Prostate gland (tissue), 2 donors: Measurements from ENCODE around the gene TMEM131. TPM values are rescaled to one million over a fixed set of nuclear protein-coding genes. Genes with fewer than 3 reads are reported as not detected.
"Not testable (repeated sequence)": the region's sequence is repeated elsewhere in the genome, so short reads cannot be mapped to it uniquely, and the experiment has no call there.

Experiments used
- DNase-seq: peaks from one replicate; pipeline ENCODE4 v3.0.0-alpha.2; 2019; ENCODE audit warnings: low spot score
- H3K27ac ChIP-seq, 2 donors: fragments of 200-600 bp; sonication (generic); 2 replicates each; pipeline ENCODE4 v1.5.1; 2017 to 2019
- H3K27me3 ChIP-seq: fragments of 200-600 bp; sonication (generic); replicated peaks from 2 replicates; pipeline ENCODE4 v1.5.1; 2019; ENCODE audit not compliant: insufficient read depth
- H3K36me3 ChIP-seq, 2 donors: fragments of 200-600 bp; sonication (generic); 1 replicate in 1 of 2; 2 replicates in 1 of 2; pipeline versions ENCODE4 v1.5.1 to v1.8.1; 2017 to 2019
- H3K4me1 ChIP-seq: fragments of 200-600 bp; sonication (generic); replicated peaks from 2 replicates; pipeline ENCODE4 v1.5.1; 2019
- H3K4me3 ChIP-seq, 2 donors: fragments of 200-600 bp; sonication (generic); 2 replicates each; pipeline ENCODE4 v1.5.1; 2017 to 2019
- H3K9me3 ChIP-seq: fragments of 200-600 bp; sonication (generic); 2 replicates; pipeline ENCODE4 v1.5.1; 2017
- CTCF ChIP-seq, 4 experiments: fragments of 200-600 bp in 2 of 4; fragments of 450-650 bp in 2 of 4; sonication (generic) in 2 of 4; IDR thresholded peaks; 1 replicate in 3 of 4; 2 replicates in 1 of 4; pipeline ENCODE4 v1.5.1; 2016 to 2019; ENCODE audit warnings: antibody characterized with exemption in 4 of 4, mild to moderate bottlenecking in 2 of 4, moderate library complexity in 2 of 4
- POLR2A ChIP-seq: fragments of 450-650 bp; IDR thresholded peaks from one replicate; pipeline ENCODE4 v1.6.1; 2016; ENCODE audit warnings: antibody characterized with exemption, mild to moderate bottlenecking
- POLR2AphosphoS5 ChIP-seq: sonication (generic); formaldehyde crosslinking; IDR thresholded peaks from one replicate; pipeline ENCODE4 v1.6.1; 2017; ENCODE audit warnings: antibody characterized with exemption
- WGBS: methylation state at CpG from one replicate; pipeline ENCODE4 v1.1.5; 2018; 5-methylcytosine and 5-hydroxymethylcytosine counted together
- intact Hi-C: fragments of 100-400 bp; cut with DNase I; formaldehyde crosslinking; loops from one replicate; pipeline ENCODE4 v1.14.2; 2022
- total RNA-seq, 2 donors: library from RNA; depleted of rRNA; stranded (reverse); fragments of >200 nt; gene quantifications; one replicate each; pipeline ENCODE4 v1.1.0, GENCODE V29; 2016

Gene TMEM131
- total RNA-seq, 2 donors from 2014 or later, result 40.6 to 42.0 TPM

- WGBS, result 80% methylated on average over 13 of the region's 13 CpGs
- TF ChIP-seq POLR2A (no peak), POLR2AphosphoS5 (no peak), CTCF (IDR thresholded peaks at IDR 0.05) (no peak)
- Histone ChIP-seq H3K27ac (no peak overlapping the region), H3K4me3 (no peak overlapping the region), H3K36me3 (no peaks in the 10 kb centered on the region), H3K9me3 (no peaks in the 10 kb centered on the region), H3K27me3 (no peaks in the 10 kb centered on the region), H3K4me1 (no peaks in the 10 kb centered on the region)
- intact Hi-C loops, result no loop called here
- no peak for DNase-seq
Observed at GRCh38 chr2:97714950-97715652, 280.6 kb downstream of the TMEM131 start.

- H3K4me3 ChIP-seq, result no peak overlapping the region
- intact Hi-C loops, result no loop called here
- WGBS, result 85% methylated on average over 17 of the region's 17 CpGs
Observed at GRCh38 chr2:97714084-97714949, 281.4 kb downstream of the TMEM131 start.

GRCh38 chr2:97713296-97714083, 282.3 kb downstream of the TMEM131 start, which contains the start of gene ZAP70:
Gene ZAP70, plus strand, starts transcription at chr2:97713576. Its CDS starts 10,461 bp downstream, at chr2:97724037.
- DNase-seq, result no peak
- WGBS, result 84% methylated on average over 21 of the region's 21 CpGs
- no peak for TF ChIP-seq POLR2AphosphoS5
- no peak for TF ChIP-seq CTCF (IDR thresholded peaks at IDR 0.05)
- no peak for TF ChIP-seq POLR2A

More at GRCh38 chr2:97714084-97714949, 281.4 kb downstream of the TMEM131 start:
- Histone ChIP-seq H3K27ac (no peak overlapping the region), H3K9me3 (no peaks in the 10 kb centered on the region), H3K36me3 (no peaks in the 10 kb centered on the region), H3K27me3 (no peaks in the 10 kb centered on the region), H3K4me1 (no peaks in the 10 kb centered on the region)
- TF ChIP-seq CTCF (IDR thresholded peaks at IDR 0.05), result no peak
- no peak for DNase-seq

GRCh38 chr2:97712693-97713295, 283.0 kb downstream of the TMEM131 start:
- intact Hi-C loops, result no loop called here
- Histone ChIP-seq H3K27ac (no peak overlapping the region), H3K9me3 (no peaks in the 10 kb centered on the region), H3K36me3 (no peaks in the 10 kb centered on the region), H3K4me1 (no peaks in the 10 kb centered on the region), H3K27me3 (no peaks in the 10 kb centered on the region), H3K4me3 (no peak overlapping the region)
- TF ChIP-seq POLR2A (no peak), CTCF (IDR thresholded peaks at IDR 0.05) (no peak), POLR2AphosphoS5 (no peak)
- 78% methylated on average over 10 of the region's 11 CpGs for WGBS
- DNase-seq, result no peak

More at GRCh38 chr2:97713296-97714083, 282.3 kb downstream of the TMEM131 start, which contains the start of gene ZAP70:
- H3K9me3 ChIP-seq, result no peaks in the 10 kb centered on the region
- H3K27me3 ChIP-seq, result no peaks in the 10 kb centered on the region
- no peak within 1 kb of the TSS for H3K27ac ChIP-seq
- no peaks in the 10 kb centered on the region for H3K4me1 ChIP-seq
- H3K4me3 ChIP-seq, result no peak within 1 kb of the TSS
- H3K36me3 ChIP-seq, result no peaks in the 10 kb centered on the region
- intact Hi-C loops, result no loop called here

GRCh38 chr2:97712175-97712574, 283.6 kb downstream of the TMEM131 start:
- H3K27me3 ChIP-seq, intact Hi-C loops, DNase-seq, H3K4me1 ChIP-seq, H3K4me3 ChIP-seq, H3K9me3 ChIP-seq, H3K27ac ChIP-seq, H3K36me3 ChIP-seq: not testable (repeated sequence)
- WGBS, result 64% methylated on average over 9 of the region's 9 CpGs
